ENCODE results near the gene SNX15.
A peak's percentile ranks its signal among the peaks of the same experiment; 100 is the strongest.
"Not testable (repeated sequence)": the region's sequence is repeated elsewhere in the genome, so short reads cannot be mapped to it uniquely, and the experiment has no call there.

Gene SNX15

GRCh38 chr11:65027213-65028067, at the start of gene SNX15:
TSS of gene SNX15 (plus strand) at chr11:65027439. CDS start at chr11:65027538, 99 bp downstream.
- peak; percentile 94 for DNase-seq (ENCODE audit: low spot score)

GRCh38 chr11:64983339-64983738, 43.9 kb upstream of the SNX15 start:
- not testable (repeated sequence) for DNase-seq (ENCODE audit: low spot score)

GRCh38 chr11:64987998-64988854, 39.0 kb upstream of the SNX15 start:
- DNase-seq (ENCODE audit: low spot score), result no peak

- no peak for DNase-seq (ENCODE audit: low spot score)
Observed at GRCh38 chr11:64989416-64989815, 37.8 kb upstream of the SNX15 start.

GRCh38 chr11:64990222-64990923, 36.9 kb upstream of the SNX15 start:
- DNase-seq (ENCODE audit: low spot score), result no peak

GRCh38 chr11:64994318-64994717, 32.9 kb upstream of the SNX15 start:
- no peak for DNase-seq (ENCODE audit: low spot score)

- DNase-seq (ENCODE audit: low spot score), result no peak
Observed at GRCh38 chr11:64996327-64996709, 30.9 kb upstream of the SNX15 start.

- DNase-seq (ENCODE audit: low spot score), result no peak
Observed at GRCh38 chr11:64996710-64997380, 30.4 kb upstream of the SNX15 start, which contains the start of gene BATF2. TSS of gene BATF2 (minus strand) at chr11:64996971. CDS start at chr11:64996914, 57 bp downstream.

- no peak for DNase-seq (ENCODE audit: low spot score)
Observed at GRCh38 chr11:64998141-64998540, 29.1 kb upstream of the SNX15 start.

- no peak for DNase-seq (ENCODE audit: low spot score)
Observed at GRCh38 chr11:64998690-64999431, 28.4 kb upstream of the SNX15 start.

- no peak for DNase-seq (ENCODE audit: low spot score)
Observed at GRCh38 chr11:64999478-64999877, 27.8 kb upstream of the SNX15 start.

- no peak for DNase-seq (ENCODE audit: low spot score)
Observed at GRCh38 chr11:65002706-65003105, 24.5 kb upstream of the SNX15 start.

GRCh38 chr11:65003282-65003681, 24.0 kb upstream of the SNX15 start:
- DNase-seq (ENCODE audit: low spot score), result no peak

GRCh38 chr11:65003968-65004367, 23.3 kb upstream of the SNX15 start:
- DNase-seq (ENCODE audit: low spot score), result not testable (repeated sequence)

- no peak for DNase-seq (ENCODE audit: low spot score)
Observed at GRCh38 chr11:65008016-65008415, 19.2 kb upstream of the SNX15 start.

GRCh38 chr11:65008873-65009272, 18.4 kb upstream of the SNX15 start:
- no peak for DNase-seq (ENCODE audit: low spot score)

- peak; percentile 89 for DNase-seq (ENCODE audit: low spot score)
Observed at GRCh38 chr11:65013130-65013887, 13.9 kb upstream of the SNX15 start.

GRCh38 chr11:65013888-65014725, 13.1 kb upstream of the SNX15 start, which contains the start of gene ARL2:
TSS of gene ARL2 (plus strand) at chr11:65014160. CDS start at chr11:65014208, 48 bp downstream.
- peak; percentile 85 for DNase-seq (ENCODE audit: low spot score)

- DNase-seq (ENCODE audit: low spot score), result no peak
Observed at GRCh38 chr11:65014726-65015227, 12.5 kb upstream of the SNX15 start.

Data from CD4-positive, alpha-beta T cell treated with Interleukin-6 at 100 ng/mL for 8 hours (primary cell).